NCI-H187 treated with DMSO at 0.1 percent for 48 hours (cell line): ENCODE measurements around the gene TPD52L2.
"Not testable (repeated sequence)": the region's sequence is repeated elsewhere in the genome, so short reads cannot be mapped to it uniquely, and the experiment has no call there.

Source experiments
- DNase-seq: peaks from one replicate; lab custom pipeline; 2025; lab: John Stamatoyannopoulos, UW

The TPD52L2 gene

DNA sequence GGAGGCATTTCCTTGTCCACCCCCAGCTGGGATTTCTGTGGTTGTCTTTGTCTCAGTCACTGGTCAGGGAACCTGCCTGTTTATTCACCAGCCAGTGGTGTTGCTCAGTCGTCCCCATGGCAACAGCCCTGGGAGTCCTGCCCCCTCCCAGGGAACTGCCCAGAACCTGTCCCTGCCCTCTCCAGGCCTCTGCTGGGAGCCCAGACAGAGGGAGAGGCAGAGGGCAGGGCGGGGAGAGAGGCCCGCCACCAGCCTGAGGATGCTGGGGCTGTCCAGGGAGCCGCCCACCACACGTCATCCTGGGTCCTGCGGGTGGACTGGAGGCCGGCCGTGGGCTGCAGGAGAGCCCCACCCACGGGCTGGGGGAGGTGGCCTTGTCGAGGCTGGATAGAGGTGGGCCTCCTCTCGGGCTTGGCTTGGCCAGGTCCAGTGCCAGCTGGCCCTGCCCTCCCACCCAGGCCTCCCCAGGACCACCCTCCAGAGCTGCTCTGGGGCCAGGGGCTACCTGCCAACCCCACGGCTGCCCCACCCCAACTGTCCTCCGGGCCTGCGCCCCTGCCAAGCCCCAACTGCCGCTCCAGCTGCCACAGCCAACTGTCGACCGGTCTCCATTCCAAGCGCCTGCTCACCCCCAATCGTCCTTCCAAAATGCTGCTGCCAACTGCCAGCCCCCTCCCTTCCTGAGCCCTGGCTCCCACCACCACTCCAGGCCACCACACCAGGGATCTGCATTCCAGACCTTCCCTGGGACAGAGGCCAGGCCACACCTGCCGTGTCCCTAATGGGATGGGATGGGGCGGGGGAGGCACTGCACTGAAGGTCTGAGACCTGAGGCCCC is 29.8 kb upstream of the TPD52L2 start:
- peak; percentile 23 for DNase-seq

DNA sequence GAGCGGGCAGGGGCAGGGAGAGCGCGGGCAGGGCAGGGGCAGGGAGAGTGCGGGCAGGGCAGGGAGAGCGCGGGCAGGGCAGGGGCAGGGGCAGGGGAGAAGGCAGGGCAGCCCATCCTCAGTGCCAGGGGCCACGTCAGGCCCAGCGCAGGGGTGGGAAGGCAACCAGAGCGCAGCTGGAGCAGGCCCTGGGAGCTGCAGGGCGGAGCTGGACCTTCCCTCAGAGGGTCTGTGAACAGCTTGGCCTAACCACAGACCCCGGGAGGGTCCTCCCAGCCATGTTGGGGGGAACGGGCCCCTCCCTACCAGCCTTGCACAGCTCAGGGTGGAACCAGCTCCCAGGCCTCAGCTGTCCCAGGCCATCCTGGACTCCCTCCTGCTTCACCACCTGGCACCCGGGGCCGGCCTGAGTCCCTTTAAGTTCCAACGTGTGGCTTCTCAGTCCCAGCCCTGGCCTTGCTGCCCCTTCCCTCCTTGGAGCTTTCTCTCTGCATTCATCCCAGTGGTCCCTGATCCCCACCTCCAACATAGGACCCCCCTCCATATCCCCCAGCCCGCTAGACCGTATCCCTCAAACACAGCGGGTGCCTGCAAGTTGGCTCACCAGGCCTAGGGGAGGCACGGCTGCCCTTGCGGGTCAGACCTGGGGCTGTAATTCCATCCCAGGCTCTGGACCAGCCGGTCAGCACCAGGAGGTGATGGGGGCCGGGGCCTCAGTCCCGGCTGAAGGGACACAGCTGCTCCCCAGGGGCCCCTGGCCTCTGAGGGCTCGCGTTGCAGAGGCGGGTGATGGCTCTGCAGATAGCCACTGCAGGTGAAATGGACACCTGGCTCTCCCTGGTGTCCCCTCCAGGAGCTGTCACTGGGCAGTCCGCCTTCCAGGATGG is 28.4 kb upstream of the TPD52L2 start:
- DNase-seq = no peak

DNA sequence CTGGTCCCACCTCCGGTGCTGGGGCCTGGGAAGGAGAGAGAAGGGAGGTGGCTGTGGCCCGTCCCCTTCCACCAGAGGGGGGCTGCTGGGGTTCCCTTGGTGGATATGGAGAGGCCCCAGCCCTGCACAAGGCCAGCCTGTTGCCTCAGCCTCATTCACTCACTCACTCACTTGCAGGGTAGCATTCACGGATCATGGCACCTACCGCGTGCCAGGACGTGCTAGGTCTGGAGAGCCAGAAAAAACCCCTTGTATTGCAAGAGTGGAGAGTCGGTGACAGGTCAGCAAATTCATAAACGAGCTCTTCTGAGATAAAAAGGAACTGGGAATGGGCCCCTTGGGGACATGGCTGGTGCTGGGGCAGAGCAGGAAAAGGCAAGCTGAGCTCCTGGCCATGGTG is 27.6 kb upstream of the TPD52L2 start:
- DNase-seq = no peak

DNA sequence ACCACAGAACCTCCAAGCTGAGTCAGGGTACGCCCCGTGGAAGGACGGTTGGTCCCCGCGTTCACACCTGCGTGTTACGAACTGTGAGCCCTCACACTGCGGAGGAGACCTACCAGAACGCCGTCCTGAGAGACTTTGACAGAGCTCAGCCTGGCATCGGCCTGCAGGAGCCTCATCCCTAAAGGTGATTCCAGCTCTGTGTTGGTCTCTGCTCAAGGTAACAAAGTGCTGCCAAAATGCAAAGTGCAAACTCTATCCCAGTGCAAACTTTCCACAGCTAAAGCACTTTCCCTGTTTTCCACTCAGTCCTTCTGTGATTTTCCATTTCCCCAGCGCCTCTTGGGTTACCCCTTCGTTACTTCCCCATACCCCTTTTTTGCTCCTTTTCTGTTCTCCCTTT is 25.4 kb upstream of the TPD52L2 start:
- DNase-seq = no peak

DNA sequence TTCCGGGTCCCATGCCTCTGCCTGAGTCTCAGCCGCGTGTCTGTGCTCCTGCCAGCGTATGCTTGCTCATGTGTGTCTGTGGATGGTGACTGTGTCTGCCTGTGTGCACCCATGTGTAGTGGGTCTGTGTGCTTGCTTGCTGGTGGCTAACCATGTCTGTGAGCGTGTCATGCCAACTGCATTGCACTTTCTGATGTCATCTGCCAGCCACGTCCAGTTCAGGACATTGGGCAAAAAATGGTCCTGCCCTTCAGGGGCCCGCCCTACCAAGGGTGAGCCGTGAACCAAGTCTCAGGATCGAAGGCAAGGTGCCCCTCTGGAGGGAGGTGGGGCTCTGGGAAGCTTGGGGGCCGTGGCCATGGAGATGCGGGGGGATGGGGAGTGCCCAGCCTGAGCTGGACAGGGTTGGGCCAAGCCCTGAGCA is 24.7 kb upstream of the TPD52L2 start:
- DNase-seq = no peak

DNA sequence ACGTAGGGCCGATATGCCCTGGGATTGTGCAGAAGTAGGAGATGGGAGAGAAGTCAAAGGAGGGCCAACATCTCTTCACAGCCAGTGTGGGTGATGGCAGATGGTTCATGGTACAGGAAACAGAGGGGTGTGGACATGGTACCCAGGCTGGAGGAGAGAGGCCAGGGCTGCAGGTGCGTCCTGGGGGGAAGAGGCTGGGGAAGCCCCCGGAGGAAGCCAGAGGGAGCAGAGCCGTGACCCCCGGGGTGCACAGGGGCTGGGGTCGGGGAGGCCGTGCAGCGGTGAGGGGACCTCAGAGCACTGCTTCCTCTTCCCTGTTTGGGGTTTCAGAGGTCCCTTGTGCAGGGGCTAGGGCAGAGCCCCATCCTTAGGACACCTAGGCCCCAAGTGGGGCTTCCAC is 22.8 kb upstream of the TPD52L2 start:
- DNase-seq = no peak

DNA sequence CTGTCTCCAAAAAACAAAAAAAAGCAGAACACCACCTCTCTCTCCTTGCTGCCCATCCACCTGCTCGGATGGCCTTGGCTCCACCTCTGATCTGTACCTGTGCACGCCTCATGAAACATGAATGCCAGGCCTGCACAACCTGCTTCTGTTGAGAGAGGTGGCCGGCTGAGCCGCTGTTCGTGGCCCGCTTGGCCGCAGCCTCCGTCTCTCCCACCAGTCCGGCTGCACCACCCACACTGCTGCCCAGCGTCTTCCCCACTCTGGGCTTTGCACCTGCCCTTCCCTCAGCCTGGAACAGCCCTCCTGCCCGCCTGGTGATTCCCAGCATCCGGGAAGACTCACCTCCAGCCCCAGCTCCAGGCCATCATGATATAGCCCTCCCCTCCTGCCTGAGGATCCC is 21.8 kb upstream of the TPD52L2 start:
- no peak for DNase-seq

DNA sequence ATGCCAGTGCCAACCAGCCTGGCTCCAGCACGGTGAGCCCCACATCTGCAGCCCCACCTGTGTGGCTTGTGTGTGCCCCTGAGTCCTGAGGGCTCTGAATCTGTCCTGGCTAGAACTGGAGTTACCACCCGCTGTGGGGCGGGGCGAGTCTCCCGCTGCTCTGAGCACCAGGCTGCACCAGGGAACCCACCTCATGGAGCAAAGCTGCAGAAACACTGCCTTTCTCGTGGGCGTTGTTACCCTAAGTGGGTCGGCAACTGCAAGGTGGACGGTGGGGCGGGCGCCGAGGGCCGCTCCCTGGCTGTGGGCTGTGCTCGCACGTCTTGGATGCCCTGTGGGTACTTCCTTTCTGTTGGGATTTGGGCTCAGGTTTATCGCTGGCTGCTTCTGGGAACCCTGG is 21.3 kb upstream of the TPD52L2 start:
- DNase-seq = no peak

DNA sequence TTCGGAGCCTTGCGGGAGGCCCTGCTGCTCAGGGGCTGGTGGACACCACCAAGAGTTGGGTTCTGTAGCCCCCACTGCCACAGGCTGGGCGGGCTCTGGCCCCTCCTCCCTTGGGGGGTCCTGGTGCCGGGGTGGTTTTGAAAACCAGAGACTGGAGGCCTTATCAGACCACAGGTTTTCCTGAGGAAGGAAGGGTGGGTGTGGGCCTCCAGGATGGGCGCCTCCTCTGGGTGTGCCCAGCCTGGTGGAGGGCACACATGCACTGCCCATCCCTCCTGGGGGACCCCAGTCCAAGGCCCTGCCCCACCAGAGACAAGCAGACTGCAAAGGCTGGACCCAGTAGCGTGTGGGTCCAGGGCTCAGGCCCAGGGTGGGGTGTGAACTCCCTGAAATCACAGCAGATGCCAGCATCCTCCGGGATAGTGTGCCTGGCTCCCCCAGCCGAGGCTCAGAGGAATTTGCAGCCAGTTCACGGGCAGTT is 20.5 kb upstream of the TPD52L2 start:
- no peak for DNase-seq

DNA sequence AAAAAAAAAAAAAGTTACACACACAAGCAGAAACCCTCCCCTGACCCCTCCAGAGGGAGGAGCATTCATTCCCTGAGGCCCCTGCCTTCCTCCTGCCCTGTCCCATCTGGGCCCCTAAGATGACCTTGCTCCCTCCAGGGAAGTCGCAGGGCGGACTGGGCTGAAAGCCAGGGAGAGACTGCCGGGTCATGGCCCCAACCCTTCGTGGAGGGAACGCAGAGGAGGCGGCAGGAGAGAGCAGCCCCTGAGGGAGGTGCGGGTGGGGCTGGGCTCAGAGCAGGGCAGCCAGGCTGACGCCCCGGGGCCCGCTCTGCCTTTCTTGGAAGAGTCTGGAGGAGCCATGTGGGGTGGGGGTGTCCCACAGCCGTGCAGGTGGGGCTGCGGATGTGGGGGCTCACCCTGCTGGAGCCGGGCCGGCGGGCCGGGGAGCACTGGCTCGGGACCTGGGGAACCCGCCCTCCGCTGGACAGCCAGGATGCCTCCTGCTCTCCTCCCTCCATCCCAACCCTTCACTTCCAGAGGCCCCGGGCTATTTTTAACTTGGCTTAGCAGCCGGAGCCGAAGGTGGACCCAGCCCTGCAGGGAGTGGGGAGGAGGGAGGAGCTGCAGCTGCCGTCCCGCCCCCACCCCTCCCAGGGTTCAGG is 18.8 kb upstream of the TPD52L2 start:
- DNase-seq = no peak

DNA sequence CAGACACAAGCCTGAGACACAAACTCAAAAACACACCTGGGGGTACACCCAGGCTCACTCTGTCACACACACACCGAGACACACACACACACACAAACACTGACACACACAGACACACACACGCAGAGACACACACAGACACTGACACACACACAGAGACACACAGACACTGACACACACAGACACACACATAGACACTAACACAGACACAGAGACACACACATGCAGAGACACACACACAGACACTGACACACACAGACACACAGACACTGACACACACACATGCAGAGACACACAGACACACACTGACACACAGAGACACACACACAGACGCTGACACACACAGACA is 18.2 kb upstream of the TPD52L2 start:
- no peak for DNase-seq

DNA sequence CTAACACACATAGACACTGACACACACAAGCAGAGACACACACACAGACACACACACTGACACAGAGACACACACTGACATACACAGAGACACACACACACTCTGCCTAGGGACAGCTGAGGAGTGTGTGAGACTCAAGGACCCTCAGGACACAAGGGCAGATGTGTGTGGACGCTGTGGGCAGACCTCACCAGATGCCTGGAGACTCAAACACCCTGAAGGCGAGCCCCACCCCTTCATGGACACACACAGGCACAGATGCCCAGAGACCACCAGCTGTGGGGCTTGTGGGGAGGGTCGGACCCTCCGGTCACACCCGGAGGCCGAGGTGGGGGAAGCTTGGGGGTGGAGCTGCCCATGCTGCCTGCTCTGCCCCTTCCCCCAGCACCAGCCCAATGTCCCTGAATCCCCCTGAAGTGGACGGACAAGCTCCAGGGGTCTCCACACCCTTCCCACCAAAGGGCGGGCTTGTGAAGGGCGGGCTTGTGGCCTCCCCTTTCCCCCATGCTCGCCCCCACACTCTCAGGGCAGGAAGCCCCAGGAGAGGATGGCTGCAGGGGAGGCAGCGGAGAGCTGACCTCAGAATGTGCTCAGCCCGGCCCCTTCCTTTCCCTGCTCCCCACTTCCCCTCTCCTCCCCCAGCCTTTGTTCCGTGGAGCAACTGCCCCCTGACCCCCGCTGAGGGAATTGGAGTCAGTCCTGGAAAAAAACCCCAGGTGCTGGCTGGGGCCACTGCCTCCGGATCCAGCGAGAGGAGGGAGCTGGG is 17.6 kb upstream of the TPD52L2 start:
- no peak for DNase-seq

DNA sequence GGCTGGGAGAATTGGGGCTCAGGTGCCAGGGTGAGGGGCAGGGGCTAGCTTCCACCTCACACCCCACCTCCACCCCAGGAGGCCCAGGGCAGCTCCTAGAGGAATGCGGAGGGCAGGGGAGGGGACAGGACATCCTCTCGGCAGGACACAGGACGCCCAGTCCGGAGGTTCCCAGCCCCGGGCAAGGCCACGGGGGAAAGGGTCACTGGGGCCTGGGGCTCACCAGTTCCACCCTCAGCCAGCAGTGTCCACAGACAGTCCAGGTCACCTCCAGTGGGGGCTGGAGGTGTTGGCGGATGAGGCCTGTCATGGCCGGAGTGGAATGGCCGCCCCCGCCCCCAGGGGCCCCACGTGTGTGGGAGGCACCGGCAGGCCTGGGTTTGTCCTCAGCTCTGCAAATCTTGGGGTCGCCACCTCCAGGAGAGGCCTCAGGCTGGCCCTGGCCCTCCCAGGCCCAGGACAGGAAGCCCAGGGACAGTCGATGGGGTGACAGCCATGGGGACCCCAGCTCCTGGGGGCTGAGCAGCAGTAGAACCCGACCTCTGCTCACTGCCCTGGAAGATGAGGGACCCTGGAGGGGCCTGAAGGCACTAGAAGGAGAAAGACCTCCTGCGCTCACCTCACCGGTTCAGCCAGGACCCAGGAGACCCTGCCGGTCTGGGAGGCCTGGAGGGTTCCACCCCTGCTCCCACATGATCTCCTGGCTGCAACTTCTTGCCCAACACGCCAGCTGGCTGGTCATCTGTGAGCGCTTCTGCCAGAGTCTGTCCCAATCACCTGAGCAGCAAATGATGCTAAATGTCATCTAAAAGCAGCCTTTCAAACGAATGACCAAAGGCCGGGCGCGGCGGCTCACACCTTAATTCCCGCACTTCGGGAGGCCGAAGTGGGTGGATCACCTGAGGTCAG is 16.8 kb upstream of the TPD52L2 start:
- no peak for DNase-seq

DNA sequence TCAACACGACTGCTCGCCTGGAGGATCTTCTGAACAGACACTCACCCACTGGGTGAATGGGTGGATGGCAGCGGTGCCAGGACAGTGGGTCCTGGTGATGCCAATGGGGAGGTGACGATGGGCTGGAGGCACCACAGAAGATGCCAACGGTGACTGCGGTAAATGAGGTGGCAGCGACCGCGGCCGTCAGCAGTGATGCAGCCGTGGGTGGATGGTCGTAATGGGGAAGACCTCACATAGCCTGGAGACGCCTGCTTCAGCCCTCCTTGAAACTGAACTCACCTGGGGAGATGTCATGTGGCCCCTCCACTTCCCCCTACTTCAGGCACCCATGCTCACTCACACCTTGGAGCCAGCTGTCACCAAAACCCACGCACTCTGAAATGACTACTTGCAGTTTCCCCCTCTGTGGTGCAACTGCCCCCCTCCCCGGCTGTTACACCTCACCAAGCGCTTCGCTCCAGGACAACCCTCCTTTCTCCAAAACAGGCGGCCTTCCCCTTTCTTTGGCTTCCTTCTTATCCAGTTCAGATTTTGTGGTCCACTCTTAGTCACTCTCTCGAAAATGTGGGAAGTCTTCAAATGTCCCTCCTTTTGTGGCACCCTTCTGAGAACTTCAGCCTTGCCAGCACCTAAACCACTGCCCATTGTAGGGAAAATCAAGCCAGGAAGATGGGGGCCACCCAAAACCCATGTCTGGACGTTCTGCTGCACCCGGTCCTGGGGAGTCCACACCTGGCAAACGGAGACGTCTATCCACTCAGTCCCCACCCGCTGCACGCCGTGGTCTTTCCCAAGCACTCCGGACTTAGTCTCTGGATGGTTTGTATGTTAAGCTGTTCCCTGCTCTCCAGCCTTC is 14.2 kb upstream of the TPD52L2 start:
- DNase-seq = no peak

DNA sequence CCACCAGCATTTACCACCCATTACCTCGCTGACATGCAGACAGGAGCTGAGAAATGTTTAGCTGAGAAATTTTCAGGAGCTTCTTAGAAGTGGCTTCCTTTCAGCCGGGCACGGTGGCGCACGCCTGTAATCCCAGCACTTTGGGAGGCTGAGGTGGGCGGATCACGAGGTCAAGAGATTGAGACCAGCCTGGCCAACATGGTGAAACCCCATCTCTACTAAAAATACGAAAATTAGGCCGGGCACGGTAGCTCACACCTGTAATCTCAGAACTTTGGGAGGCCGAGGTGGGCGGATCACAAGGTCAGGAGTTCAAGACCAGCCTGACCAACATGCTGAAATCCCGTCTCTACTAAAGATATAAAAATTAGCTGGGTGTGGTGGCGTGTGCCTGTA is 13.5 kb upstream of the TPD52L2 start:
- not testable (repeated sequence) for DNase-seq

DNA sequence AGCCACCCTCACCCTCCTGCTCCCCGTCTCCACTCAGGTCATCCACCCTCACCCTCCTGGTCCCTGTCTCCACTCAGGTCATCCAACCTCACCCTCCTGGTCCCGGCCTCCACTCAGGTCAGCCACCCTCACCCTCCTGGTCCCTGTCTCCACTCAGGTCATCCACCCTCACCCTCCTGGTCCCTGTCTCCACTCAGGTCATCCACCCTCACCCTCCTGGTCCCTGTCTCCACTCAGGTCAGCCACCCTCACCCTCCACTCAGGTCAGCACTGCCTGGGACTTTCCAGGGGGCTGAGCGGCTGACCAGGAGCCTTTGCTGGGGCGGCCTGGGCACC is 11.4 kb upstream of the TPD52L2 start:
- not testable (repeated sequence) for DNase-seq

DNA sequence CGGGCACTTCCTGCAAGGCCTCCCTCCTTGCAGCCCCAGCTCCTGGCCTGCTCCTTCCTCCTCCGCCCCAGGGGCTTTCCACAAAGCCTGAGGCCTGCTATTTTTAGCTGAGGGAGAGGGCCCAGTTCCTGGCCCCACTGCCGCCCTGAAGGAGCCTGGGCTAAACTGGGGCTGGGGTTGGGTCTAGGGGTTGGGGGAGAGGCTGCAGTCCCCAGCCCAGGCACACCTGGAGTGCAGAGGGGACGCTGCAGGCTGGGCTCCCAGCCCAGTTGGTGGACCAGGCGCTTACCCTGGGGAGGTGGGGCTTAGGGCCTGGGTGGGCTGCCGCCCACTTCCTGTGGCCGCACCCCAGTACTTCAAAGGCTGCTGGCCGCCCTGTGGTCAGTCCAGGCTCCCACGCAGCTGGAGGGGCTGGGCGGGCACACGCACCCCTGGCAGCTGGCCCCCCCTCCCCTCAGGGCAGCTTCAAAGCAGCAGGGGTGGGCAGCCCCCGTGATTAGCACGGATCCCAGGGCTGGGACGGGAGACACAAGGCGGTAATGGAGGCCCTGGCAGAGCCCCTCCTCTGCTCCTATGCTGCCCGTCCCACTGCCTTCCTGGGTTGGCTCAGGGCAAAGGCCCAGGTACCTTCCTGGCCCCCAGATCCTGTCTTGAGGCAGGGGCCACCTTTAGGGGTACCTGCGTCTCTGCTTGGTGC is 10.9 kb upstream of the TPD52L2 start:
- no peak for DNase-seq

DNA sequence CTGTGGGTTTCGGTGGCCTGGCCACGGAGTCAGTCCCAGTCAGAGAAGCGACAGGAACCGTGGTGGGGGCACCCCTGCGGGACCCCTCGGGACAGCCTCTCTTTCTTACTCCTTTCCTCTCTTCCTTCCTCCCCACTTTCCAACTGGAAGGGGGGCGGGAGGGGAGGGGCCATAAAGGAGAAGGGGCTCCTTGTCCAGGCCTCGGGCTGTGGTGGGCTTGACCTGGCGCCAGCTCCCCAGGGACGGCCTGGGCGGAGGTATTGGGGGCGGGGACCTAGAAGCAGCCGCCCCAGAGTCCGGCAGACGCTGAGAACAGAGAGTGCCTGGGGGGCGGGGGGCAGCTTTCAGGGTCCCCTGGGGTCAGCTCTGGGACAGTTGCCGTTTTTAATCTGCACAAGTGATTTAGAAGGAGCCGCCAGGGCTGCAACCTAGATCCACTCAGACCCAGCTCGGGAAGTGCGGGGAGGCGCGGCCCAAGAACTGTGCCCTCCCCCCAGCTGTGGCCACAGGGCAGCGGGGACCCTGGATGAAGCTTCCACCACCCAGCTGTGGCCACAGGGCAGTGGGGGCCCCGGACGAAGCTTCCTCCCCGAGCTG is 10.2 kb upstream of the TPD52L2 start:
- DNase-seq = no peak
